ENCODE data around the gene PXDN.
"Not testable (repeated sequence)": the region's sequence is repeated elsewhere in the genome, so short reads cannot be mapped to it uniquely, and the experiment has no call there.

PXDN gene

GRCh38 chr2:1700427-1700826 lies 43.9 kb downstream of the PXDN start:
- H4K8ac ChIP-seq (ENCODE audit: low read depth, low read length); H3K9ac ChIP-seq (ENCODE audit: low read length); H3K27ac ChIP-seq (ENCODE audit: low read depth, low read length); H3K4me2 ChIP-seq (ENCODE audit: low read length); H2BK5ac ChIP-seq (ENCODE audit: low read length); H3K4me3 ChIP-seq (ENCODE audit: low read length); H3K56ac ChIP-seq (ENCODE audit: low read length); H3K27me3 ChIP-seq (ENCODE audit: insufficient read depth, low read length, poor library complexity); H4K5ac ChIP-seq (ENCODE audit: low read length); H3K4me1 ChIP-seq (ENCODE audit: control insufficient read depth, low read depth, low read length); H3K23ac ChIP-seq (ENCODE audit: low read length); H3K18ac ChIP-seq (ENCODE audit: low read length); DNase-seq; H3K36me3 ChIP-seq (ENCODE audit: control insufficient read depth, insufficient read depth, low read length); H2BK120ac ChIP-seq (ENCODE audit: low read depth, low read length); H3K4ac ChIP-seq (ENCODE audit: low read depth, low read length); H2BK15ac ChIP-seq (replicated peaks; ENCODE audit: low read depth); H2AK5ac ChIP-seq (ENCODE audit: low read length): not testable (repeated sequence)
- H3K79me2 ChIP-seq (ENCODE audit: control insufficient read depth, insufficient read depth, low read length): peaks cover 16% of the 10 kb centered on the region
- peaks cover 20% of the 10 kb centered on the region for H3K79me1 ChIP-seq (ENCODE audit: low read length)
- WGBS (ENCODE audit: extremely low coverage, insufficient coverage, low lambda C conversion rate): no CpG with 5 or more reads among the region's 10 CpGs

DNA sequence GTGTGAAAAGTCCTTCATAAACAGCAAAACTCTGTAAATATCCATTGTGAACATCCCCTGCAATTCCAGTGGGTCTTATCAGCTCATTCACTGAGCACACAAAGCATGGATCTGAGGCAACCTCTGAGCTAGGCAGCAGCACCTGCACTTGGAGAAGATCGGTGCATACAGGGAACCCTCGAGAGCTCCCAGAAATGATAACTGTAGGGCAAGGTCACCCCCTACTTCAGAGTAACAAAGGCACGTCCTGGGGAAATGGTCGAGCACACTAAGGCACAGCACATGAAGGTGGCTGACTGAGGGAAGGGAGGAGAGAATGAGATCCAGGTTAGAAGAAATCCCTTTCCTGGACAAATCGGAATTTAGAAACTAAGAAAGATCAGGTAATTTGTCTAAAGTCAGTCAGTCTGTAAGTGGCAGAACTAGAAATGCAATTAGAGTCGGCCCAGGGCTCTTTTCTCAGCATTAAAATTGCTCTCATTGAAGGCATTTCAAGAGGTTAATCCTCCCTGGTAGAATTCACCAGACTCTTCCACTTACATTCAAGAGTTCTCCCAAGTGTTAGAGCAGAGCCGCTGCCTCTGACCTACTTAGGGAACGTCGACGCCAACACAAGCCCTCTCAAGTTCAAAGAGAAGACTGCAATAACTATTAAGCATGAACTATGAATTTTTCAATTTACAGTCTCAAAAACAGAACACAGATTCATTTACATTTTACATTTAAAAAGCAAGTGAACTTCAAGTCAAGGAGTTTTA lies 45.9 kb downstream of the PXDN start:
- Histone ChIP-seq H3K36me3 (ENCODE audit: control insufficient read depth, insufficient read depth, low read length) (no peaks in the 10 kb centered on the region), H3K27ac (ENCODE audit: low read depth, low read length) (no peak overlapping the region), H3K23ac (ENCODE audit: low read length) (no peak overlapping the region), H2BK5ac (ENCODE audit: low read length) (no peak overlapping the region), H2BK120ac (ENCODE audit: low read depth, low read length) (no peak overlapping the region), H4K5ac (ENCODE audit: low read length) (no peak overlapping the region), H3K79me2 (ENCODE audit: control insufficient read depth, insufficient read depth, low read length) (peaks cover 11% of the 10 kb centered on the region), H3K4me1 (ENCODE audit: control insufficient read depth, low read depth, low read length) (peaks cover 3% of the 10 kb centered on the region), H3K79me1 (ENCODE audit: low read length) (peaks cover 20% of the 10 kb centered on the region), H3K9ac (ENCODE audit: low read length) (no peak overlapping the region), H2BK15ac (replicated peaks; ENCODE audit: low read depth) (no peak overlapping the region), H2AK5ac (ENCODE audit: low read length) (no peak overlapping the region), H3K27me3 (ENCODE audit: insufficient read depth, low read length, poor library complexity) (no peaks in the 10 kb centered on the region), H3K4me2 (ENCODE audit: low read length) (no peak overlapping the region), H3K18ac (ENCODE audit: low read length) (no peak overlapping the region), H3K4ac (ENCODE audit: low read depth, low read length) (no peak overlapping the region), H4K8ac (ENCODE audit: low read depth, low read length) (no peak overlapping the region), H3K56ac (ENCODE audit: low read length) (no peak overlapping the region), H3K4me3 (ENCODE audit: low read length) (no peak overlapping the region)
- WGBS (ENCODE audit: extremely low coverage, insufficient coverage, low lambda C conversion rate): no CpG with 5 or more reads among the region's 10 CpGs
- DNase-seq: no peak

- Histone ChIP-seq H4K8ac (ENCODE audit: low read depth, low read length) (no peak overlapping the region), H2BK15ac (replicated peaks; ENCODE audit: low read depth) (no peak overlapping the region), H2AK5ac (ENCODE audit: low read length) (no peak overlapping the region), H3K4ac (ENCODE audit: low read depth, low read length) (no peak overlapping the region), H3K9ac (ENCODE audit: low read length) (no peak overlapping the region), H3K27ac (ENCODE audit: low read depth, low read length) (no peak overlapping the region), H3K4me2 (ENCODE audit: low read length) (no peak overlapping the region), H3K4me3 (ENCODE audit: low read length) (no peak overlapping the region), H2BK120ac (ENCODE audit: low read depth, low read length) (no peak overlapping the region), H3K27me3 (ENCODE audit: insufficient read depth, low read length, poor library complexity) (no peaks in the 10 kb centered on the region), H3K18ac (ENCODE audit: low read length) (no peak overlapping the region), H3K56ac (ENCODE audit: low read length) (no peak overlapping the region), H4K5ac (ENCODE audit: low read length) (no peak overlapping the region), H3K36me3 (ENCODE audit: control insufficient read depth, insufficient read depth, low read length) (no peaks in the 10 kb centered on the region), H3K4me1 (ENCODE audit: control insufficient read depth, low read depth, low read length) (peaks cover 3% of the 10 kb centered on the region), H3K23ac (ENCODE audit: low read length) (no peak overlapping the region), H3K79me1 (ENCODE audit: low read length) (peaks cover 20% of the 10 kb centered on the region), H2BK5ac (ENCODE audit: low read length) (no peak overlapping the region), H3K79me2 (ENCODE audit: control insufficient read depth, insufficient read depth, low read length) (peaks cover 11% of the 10 kb centered on the region)
- WGBS (ENCODE audit: extremely low coverage, insufficient coverage, low lambda C conversion rate): no CpG with 5 or more reads among the region's 9 CpGs
- no peak for DNase-seq
Measured at GRCh38 chr2:1697601-1698000, 46.7 kb downstream of the PXDN start.

- Histone ChIP-seq H3K56ac (ENCODE audit: low read length) (no peak overlapping the region), H3K27me3 (ENCODE audit: insufficient read depth, low read length, poor library complexity) (no peaks in the 10 kb centered on the region), H3K4me2 (ENCODE audit: low read length) (no peak overlapping the region), H3K9ac (ENCODE audit: low read length) (no peak overlapping the region), H3K4me3 (ENCODE audit: low read length) (no peak overlapping the region), H2BK15ac (replicated peaks; ENCODE audit: low read depth) (no peak overlapping the region), H3K23ac (ENCODE audit: low read length) (no peak overlapping the region), H2AK5ac (ENCODE audit: low read length) (no peak overlapping the region), H4K5ac (ENCODE audit: low read length) (no peak overlapping the region), H3K79me2 (ENCODE audit: control insufficient read depth, insufficient read depth, low read length) (peaks cover 11% of the 10 kb centered on the region), H3K4ac (ENCODE audit: low read depth, low read length) (no peak overlapping the region), H2BK5ac (ENCODE audit: low read length) (no peak overlapping the region), H3K18ac (ENCODE audit: low read length) (no peak overlapping the region), H2BK120ac (ENCODE audit: low read depth, low read length) (no peak overlapping the region), H3K4me1 (ENCODE audit: control insufficient read depth, low read depth, low read length) (no peaks in the 10 kb centered on the region), H3K79me1 (ENCODE audit: low read length) (peaks cover 20% of the 10 kb centered on the region), H3K27ac (ENCODE audit: low read depth, low read length) (no peak overlapping the region), H3K36me3 (ENCODE audit: control insufficient read depth, insufficient read depth, low read length) (no peaks in the 10 kb centered on the region), H4K8ac (ENCODE audit: low read depth, low read length) (no peak overlapping the region)
- no peak for DNase-seq
- WGBS (ENCODE audit: extremely low coverage, insufficient coverage, low lambda C conversion rate): no CpG with 5 or more reads among the region's 3 CpGs
Measured at GRCh38 chr2:1696472-1696871, 47.8 kb downstream of the PXDN start.

- Histone ChIP-seq H3K4ac (ENCODE audit: low read depth, low read length) (no peak overlapping the region), H4K8ac (ENCODE audit: low read depth, low read length) (no peak overlapping the region), H3K23ac (ENCODE audit: low read length) (no peak overlapping the region), H3K27me3 (ENCODE audit: insufficient read depth, low read length, poor library complexity) (no peaks in the 10 kb centered on the region), H3K4me2 (ENCODE audit: low read length) (no peak overlapping the region), H3K4me1 (ENCODE audit: control insufficient read depth, low read depth, low read length) (no peaks in the 10 kb centered on the region), H3K56ac (ENCODE audit: low read length) (no peak overlapping the region), H3K4me3 (ENCODE audit: low read length) (no peak overlapping the region), H3K79me1 (ENCODE audit: low read length) (peaks cover 17% of the 10 kb centered on the region), H2AK5ac (ENCODE audit: low read length) (no peak overlapping the region), H2BK120ac (ENCODE audit: low read depth, low read length) (no peak overlapping the region), H3K36me3 (ENCODE audit: control insufficient read depth, insufficient read depth, low read length) (no peaks in the 10 kb centered on the region), H3K79me2 (ENCODE audit: control insufficient read depth, insufficient read depth, low read length) (peaks cover 11% of the 10 kb centered on the region), H2BK5ac (ENCODE audit: low read length) (no peak overlapping the region), H3K27ac (ENCODE audit: low read depth, low read length) (no peak overlapping the region), H3K9ac (ENCODE audit: low read length) (no peak overlapping the region), H2BK15ac (replicated peaks; ENCODE audit: low read depth) (no peak overlapping the region), H3K18ac (ENCODE audit: low read length) (no peak overlapping the region), H4K5ac (ENCODE audit: low read length) (no peak overlapping the region)
- DNase-seq: no peak
- no CpG with 5 or more reads among the region's 25 CpGs for WGBS (ENCODE audit: extremely low coverage, insufficient coverage, low lambda C conversion rate)
Measured at GRCh38 chr2:1694371-1695271, 49.7 kb downstream of the PXDN start.

All from mesendoderm (in vitro differentiated cells).